Stomach (tissue), 4 donors: ENCODE data around the gene KCNIP4.

Experiments
- CTCF ChIP-seq, 7 experiments: fragments of 450-650 bp in 4 of 7; fragments of 200-600 bp in 3 of 7; sonication (generic) in 3 of 7; IDR thresholded peaks; one replicate each; pipeline ENCODE4 v1.5.1; 2016 to 2019; ENCODE audit warnings: antibody characterized with exemption in 7 of 7, control low read depth in 2 of 7, mild to moderate bottlenecking in 1 of 7
- POLR2A ChIP-seq, 4 donors: fragments of 450-650 bp; IDR thresholded peaks; one replicate each; pipeline ENCODE4 v1.6.1; 2016; ENCODE audit warnings: antibody characterized with exemption in 4 of 4, control low read depth in 2 of 4, mild to moderate bottlenecking in 1 of 4, moderate library complexity in 1 of 4

DNA sequence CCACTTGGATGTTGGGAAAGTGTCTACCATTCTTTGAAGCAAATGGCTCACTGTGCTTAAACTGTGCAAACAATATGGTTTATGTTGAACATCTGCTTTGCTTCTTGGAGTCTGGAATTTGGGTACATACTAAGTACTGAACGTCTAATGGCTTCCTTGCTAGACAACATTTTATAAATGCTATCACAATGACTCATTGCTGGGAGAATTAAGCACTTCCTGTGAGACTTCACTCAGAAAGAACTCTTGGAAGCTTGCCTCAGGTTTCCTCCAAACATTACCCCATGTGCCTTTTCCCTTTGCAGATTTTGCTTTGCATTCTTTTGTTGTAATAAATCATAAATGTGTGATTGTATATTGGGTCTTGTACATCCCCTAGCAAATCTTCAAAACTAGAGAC is 1108.6 kb downstream of the KCNIP4 start:
- TF ChIP-seq POLR2A (IDR thresholded peaks at IDR 0.05) (no peak), CTCF (IDR thresholded peaks at IDR 0.05) (no peak)
